GM21360 (cell line): Measurements from ENCODE around the gene LORICRIN.

Source experiments
- ATAC-seq: cut with Tn5 transposase; IDR thresholded peaks from one replicate; pipeline ENCODE4 v1.9.1; 2021; ENCODE audit warnings: mild to moderate bottlenecking, moderate library complexity; ENCODE audit not compliant: unreplicated experiment

The LORICRIN gene

GRCh38 chr1:153248176-153248879 is 11.2 kb upstream of the LORICRIN start:
- ATAC-seq = no peak

DNA sequence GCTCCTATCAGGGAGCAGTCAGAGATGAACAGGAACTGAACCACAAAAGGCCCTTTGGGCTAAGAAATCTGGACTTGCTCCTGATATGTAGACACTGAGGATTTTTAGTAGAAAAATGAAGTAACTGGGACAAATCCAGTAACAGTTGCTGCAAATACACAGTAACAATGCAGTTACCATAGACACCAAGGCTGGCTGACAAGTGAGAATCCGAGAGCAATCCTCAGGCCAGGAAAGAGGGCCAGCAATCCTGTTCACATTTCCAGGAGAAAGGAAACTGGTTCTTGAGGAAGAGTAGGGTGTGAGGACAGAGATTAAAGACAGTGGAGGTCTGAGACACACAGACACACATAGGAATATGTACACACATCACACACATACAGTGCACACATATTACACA is 9.3 kb upstream of the LORICRIN start:
- ATAC-seq = no peak

DNA sequence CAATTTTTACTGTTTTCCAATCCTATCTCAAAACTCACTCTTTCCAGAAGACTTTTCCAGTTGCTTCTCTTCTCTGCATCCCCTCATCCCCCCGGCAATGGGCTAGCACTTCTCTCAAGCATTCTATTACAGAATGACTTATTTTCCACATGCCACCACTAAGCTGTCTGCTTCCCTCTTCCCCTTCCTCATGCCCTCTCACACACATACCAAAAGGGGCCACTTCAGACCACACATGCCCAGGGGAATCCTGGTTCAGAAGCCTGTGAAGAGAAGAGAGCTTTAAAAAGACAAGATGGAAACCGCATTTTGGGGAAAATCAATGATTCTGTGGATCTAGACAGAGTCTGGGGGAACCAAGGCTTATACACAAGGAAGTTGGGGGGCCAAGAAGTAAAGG is 8.4 kb upstream of the LORICRIN start:
- ATAC-seq = no peak

- ATAC-seq = no peak
These were observed 7.9 kb upstream of the LORICRIN start for GRCh38 chr1:153251562-153251961.

DNA sequence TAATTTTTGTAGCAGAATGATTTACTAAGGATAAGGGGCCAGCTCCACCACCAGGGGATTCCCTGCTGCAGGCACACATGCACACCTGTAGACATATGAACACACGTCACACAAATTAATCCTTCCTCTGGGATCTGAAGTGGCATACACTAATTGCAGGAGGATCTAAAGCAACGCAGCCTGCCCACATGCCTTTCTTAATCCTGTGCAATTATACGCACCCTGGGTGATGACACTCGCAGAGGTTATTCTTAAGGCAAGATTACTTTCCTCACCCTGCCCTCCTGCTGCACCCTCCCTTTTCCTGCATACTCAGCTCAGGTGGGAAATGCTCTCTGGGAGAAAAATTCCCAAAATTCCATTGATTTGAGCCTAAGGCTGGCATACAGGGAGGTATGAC is 7.5 kb upstream of the LORICRIN start:
- no peak for ATAC-seq

DNA sequence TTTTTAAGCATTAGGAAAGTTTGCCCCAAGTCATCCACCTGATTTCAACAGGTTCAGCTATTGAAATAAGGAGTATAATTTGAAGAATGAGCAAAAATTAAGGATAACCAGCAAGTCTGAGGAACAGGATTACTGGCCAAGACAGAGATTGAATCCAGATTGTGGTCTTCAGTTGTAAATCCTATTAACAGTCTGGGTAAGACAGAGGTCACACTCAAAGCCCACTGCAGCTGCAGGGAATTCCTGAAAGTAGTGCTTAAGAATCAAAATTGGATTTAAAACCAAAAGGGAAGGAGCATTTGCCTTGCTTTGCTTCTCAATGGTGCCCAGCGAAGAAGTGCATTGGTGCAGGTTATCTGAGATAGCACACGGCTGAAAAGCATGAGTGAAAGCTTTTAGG is 6.4 kb upstream of the LORICRIN start:
- ATAC-seq = no peak

DNA sequence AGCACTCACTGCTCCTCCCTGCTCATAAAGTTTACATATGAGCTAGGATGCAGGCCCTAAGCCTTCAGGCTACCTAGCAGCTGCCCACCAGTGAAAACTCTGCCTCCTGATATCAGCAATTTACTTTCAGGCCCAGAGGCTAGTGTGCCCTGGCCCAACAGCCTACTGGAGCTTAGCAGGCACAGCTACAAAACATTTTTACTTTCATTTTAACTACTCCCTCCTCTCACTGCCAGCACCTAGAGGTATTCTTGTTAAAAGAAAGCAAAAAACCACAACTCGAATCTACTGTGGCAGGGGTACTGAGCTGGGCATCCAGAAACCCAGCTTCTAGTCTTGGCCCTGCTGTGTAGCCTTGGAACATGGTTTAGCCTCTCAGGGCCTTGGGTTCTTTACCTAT is 5.8 kb upstream of the LORICRIN start:
- no peak for ATAC-seq

DNA sequence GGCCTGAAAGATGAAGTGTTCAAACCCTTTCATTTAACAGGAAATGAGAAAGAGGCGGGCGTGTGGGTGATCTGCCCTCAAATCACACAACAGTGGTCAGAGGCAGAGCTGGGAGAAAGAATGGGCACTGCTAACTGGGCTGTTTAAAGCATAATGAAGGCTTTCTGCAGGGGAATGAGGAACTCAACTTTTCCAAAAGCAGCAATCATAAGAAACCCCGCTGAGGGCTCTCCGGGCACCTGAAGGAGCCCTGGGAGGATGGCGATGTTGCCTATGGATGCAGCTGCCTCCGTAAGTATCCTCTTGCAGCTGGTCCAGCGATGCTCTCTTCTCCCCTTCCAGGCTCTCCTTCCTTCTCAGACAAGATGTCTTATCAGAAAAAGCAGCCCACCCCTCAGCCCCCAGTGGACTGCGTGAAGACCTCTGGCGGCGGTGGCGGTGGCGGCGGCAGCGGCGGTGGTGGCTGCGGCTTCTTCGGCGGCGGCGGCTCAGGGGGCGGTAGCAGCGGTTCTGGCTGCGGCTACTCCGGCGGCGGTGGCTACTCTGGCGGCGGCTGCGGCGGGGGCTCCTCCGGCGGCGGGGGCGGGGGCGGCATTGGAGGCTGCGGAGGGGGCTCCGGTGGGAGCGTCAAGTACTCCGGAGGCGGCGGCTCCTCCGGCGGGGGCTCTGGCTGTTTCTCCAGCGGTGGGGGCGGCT is 1.2 kb downstream of the LORICRIN start:
- no peak for ATAC-seq

- no peak for ATAC-seq
These were observed 2.0 kb downstream of the LORICRIN start for GRCh38 chr1:153261281-153262069.

DNA sequence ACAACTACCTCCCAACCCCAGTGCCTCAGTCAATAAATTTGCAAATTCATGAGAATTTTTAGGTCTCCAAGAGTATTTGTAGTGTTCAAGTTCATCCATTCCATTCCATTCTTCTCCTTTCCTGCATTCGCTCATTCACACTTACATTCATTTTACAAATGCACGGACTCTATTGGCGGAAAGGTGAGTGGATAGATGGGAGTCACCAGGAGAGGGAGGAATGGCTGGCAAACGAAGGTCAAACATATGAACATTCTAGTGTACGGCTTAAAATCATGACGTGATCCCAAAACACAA is 2.5 kb downstream of the LORICRIN start:
- ATAC-seq = no peak

- no peak for ATAC-seq
These were observed 3.1 kb downstream of the LORICRIN start for GRCh38 chr1:153262462-153263157.

DNA sequence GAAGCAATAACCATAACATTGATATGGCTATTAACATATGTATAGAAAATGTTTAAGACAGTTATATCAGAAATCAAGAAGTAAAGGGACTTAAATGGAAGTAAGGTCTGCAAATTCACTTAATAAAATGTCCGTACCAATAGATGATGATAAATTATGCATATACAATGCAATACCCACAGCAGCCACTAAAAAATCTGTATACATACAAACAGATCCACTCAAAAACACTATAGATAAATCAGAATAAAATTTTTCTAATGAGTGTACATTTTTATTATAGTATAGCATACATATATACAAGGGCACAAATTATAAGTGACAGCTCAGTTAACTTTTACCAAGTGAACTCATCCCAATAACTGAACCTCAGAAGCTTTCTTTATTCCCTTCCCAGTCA is 6.0 kb downstream of the LORICRIN start:
- ATAC-seq = no peak

DNA sequence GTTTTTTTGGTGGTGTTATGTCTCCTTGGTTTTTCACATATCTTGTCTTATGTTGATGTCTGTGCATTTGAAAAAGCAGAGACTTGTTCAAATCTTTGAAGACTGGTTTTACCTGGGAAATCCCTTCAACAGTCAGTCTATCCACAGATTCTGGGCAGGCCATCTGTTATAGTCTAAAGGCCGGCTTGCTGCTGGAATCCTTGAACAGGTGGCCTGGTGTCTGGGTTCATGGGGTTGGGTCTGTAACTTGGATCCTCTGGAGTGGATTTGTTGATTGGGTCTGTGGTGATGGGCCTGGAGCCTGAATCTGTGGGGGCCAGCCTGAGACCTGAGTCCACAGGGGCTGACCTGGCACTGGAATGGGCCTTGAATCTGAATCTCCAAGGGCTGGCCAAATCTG is 12.2 kb downstream of the LORICRIN start:
- no peak for ATAC-seq

DNA sequence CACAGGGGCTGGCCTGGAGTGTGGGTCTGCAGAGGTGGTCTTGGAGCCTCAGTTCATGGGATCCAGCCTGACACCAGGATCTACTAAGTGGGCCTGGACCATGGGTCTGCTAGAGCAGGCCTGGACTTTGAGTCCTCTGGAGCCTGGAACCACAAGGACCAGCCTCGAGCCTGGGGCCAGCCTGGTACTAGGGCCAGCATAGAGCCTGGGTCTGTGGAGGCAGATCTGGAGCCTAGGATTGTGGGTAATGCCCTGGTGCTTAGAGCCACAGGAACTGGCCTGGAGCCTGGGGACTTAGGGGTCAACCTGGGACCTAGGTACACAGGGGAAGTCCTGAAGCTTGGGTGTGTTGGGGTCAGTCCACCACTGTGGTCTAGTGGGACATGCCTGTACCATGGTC is 12.7 kb downstream of the LORICRIN start:
- ATAC-seq = no peak

- ATAC-seq = no peak
These were observed 18.4 kb downstream of the LORICRIN start for GRCh38 chr1:153277852-153278251.

GRCh38 chr1:153288634-153289275 is 29.3 kb downstream of the LORICRIN start:
- no peak for ATAC-seq

DNA sequence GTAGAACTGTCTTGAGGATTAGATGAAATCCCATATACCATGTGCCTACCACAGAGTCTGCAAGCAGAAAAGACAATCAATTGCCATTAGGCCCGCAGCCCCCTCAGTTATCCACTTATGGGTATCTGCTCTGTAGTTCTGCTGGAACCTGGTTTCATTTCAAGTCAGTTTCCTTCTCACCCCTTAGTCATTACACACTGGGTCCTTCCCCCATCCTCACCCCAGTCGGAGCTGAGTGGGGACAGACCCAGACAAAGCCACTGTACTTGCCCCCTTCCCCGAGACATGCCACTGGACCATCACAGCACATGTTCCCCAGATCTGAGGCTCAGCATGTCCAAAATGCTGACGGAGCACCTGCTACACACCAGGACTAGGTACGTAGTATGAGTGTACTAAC is 32.0 kb downstream of the LORICRIN start:
- no peak for ATAC-seq

GRCh38 chr1:153292185-153292584 is 32.7 kb downstream of the LORICRIN start:
- no peak for ATAC-seq

GRCh38 chr1:153292740-153293479 is 33.4 kb downstream of the LORICRIN start:
- ATAC-seq = no peak

DNA sequence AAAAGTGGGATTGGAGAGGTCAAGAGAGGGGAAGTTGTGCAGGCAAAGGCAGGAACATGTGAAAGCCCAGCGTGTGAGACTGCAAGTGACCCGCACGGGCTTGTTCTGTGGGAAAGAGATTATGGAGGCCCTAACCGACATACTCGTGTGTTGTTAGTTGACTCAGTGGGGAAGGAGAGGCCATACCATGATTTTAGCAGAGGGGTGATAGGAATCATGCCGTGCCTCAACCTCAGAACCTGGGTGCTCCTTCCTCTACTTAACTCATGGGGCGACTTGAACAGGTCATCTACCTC is 33.9 kb downstream of the LORICRIN start:
- no peak for ATAC-seq

- no peak for ATAC-seq
These were observed 34.4 kb downstream of the LORICRIN start for GRCh38 chr1:153293851-153294250.
